ENCODE measurements around the gene CD226. TPM values are rescaled to one million over a fixed set of nuclear protein-coding genes. Genes with fewer than 3 reads are reported as not detected.

Gene CD226
- total RNA-seq, 1 donor from 2014 or later, result not detected

DNA sequence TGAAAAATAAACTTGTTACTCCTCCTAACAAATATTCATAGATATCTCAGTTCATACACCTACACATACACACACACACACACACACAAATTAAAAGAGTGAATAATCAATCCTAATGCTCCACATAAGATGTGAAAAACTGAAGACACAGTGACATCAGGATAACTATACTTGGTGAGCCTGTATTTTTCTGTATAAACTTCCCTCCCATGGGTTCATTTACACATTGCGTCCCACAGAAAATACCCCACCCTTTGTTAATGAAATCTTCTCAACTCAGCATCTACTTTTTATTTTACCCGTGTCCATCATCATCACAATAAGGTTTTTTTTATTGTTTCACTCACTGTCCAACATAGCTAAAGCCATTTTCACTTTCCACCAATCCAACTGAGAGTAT, 60.4 kb downstream of the CD226 start:
- Histone ChIP-seq H3K27ac (no peak overlapping the region), H3K4me1 (no peaks in the 10 kb centered on the region), H3K27me3 (no peaks in the 10 kb centered on the region), H3K9me3 (ENCODE audit: low read depth) (no peaks in the 10 kb centered on the region), H2AFZ (replicated peaks) (no peak overlapping the region), H3K4me3 (no peak overlapping the region), H3K9ac (no peak overlapping the region), H3K36me3 (no peaks in the 10 kb centered on the region), H3K79me2 (ENCODE audit: low read depth) (no peaks in the 10 kb centered on the region), H3K4me2 (no peak overlapping the region), H3F3A (ENCODE audit: low read depth) (no peaks in the 10 kb centered on the region), H4K20me1 (ENCODE audit: low read depth) (no peaks in the 10 kb centered on the region)
- Mint-ChIP-seq H3K4me3 (no peak overlapping the region), H3K4me1 (peaks cover 5% of the 10 kb centered on the region), H3K9me3 (peaks cover 5% of the 10 kb centered on the region), H3K27me3 (ENCODE audit: insufficient read depth, low read depth) (no peaks in the 10 kb centered on the region), H3K36me3 (no peaks in the 10 kb centered on the region), H3K27ac (no peak overlapping the region)
- no peak for TF ChIP-seq CTCF (IDR thresholded peaks at IDR 0.05)
- TF ChIP-seq EZH2phosphoT487 (IDR thresholded peaks at IDR 0.05), result no peak
- no peak for TF ChIP-seq EZH2 (IDR thresholded peaks at IDR 0.05)
- DNase-seq (ENCODE audit: low spot score), result no peak

DNA sequence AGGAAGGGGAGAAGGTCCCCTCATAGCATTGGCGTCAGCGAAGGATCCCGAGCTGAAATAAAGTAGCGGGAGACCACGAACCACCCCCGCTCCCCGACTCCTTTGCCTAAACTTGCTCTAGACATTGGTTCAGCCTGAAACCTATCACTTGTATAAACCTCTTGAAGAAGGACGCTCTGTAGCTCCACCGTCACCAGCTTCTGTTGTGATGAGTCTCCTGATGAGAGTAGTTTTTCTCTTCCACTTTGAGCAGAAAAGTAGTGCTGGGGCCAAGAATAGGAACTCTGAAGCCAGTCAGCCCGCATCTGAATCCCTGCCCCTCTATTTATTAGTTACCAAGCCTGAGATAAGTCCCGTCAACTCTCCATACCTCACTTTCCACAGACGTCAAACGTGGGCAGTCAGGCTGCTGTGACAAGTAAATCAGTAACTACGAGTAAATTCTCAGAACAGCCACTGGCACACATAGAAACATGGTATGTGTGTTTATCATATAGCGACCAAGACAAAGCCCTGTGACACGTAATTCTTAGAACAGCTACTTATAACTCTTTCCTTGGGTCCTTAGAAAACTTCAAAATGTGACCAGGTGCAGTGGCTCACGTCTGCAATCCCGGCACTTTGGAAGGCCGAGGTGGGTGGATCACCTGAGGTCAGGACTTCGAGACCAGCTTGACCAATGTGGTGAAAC, 61.7 kb downstream of the CD226 start:
- TF ChIP-seq CTCF (IDR thresholded peaks at IDR 0.05) (no peak), EZH2phosphoT487 (IDR thresholded peaks at IDR 0.05) (no peak), EZH2 (IDR thresholded peaks at IDR 0.05) (no peak)
- Histone ChIP-seq H3K36me3 (no peaks in the 10 kb centered on the region), H2AFZ (replicated peaks) (no peak overlapping the region), H3K4me1 (no peaks in the 10 kb centered on the region), H3K4me2 (no peak overlapping the region), H3K79me2 (ENCODE audit: low read depth) (no peaks in the 10 kb centered on the region), H3K9ac (no peak overlapping the region), H3K27ac (no peak overlapping the region), H3K27me3 (no peaks in the 10 kb centered on the region), H3K4me3 (no peak overlapping the region), H3F3A (ENCODE audit: low read depth) (no peaks in the 10 kb centered on the region), H4K20me1 (ENCODE audit: low read depth) (no peaks in the 10 kb centered on the region), H3K9me3 (ENCODE audit: low read depth) (no peaks in the 10 kb centered on the region)
- Mint-ChIP-seq H3K4me1 (peaks cover 5% of the 10 kb centered on the region), H3K36me3 (no peaks in the 10 kb centered on the region), H3K27me3 (ENCODE audit: insufficient read depth, low read depth) (no peaks in the 10 kb centered on the region), H3K9me3 (peaks cover 2% of the 10 kb centered on the region), H3K27ac (no peak overlapping the region), H3K4me3 (no peak overlapping the region)
- DNase-seq (ENCODE audit: low spot score), result no peak

- H3K36me3 ChIP-seq, result no peaks in the 10 kb centered on the region
- TF ChIP-seq EZH2phosphoT487 (IDR thresholded peaks at IDR 0.05), result no peak
- TF ChIP-seq CTCF (IDR thresholded peaks at IDR 0.05), result no peak
- TF ChIP-seq EZH2 (IDR thresholded peaks at IDR 0.05), result no peak
- H2AFZ ChIP-seq (replicated peaks), result no peak overlapping the region
- H3K27ac ChIP-seq, result no peak overlapping the region
- H3K79me2 ChIP-seq (ENCODE audit: low read depth), result no peaks in the 10 kb centered on the region
- DNase-seq (ENCODE audit: low spot score), result no peak
- H3K27me3 ChIP-seq, result no peaks in the 10 kb centered on the region
- H4K20me1 ChIP-seq (ENCODE audit: low read depth), result no peaks in the 10 kb centered on the region
- Mint-ChIP-seq H3K4me1 (peaks cover 5% of the 10 kb centered on the region), H3K9me3 (no peaks in the 10 kb centered on the region), H3K27ac (no peak overlapping the region), H3K36me3 (no peaks in the 10 kb centered on the region), H3K4me3 (no peak overlapping the region), H3K27me3 (ENCODE audit: insufficient read depth, low read depth) (no peaks in the 10 kb centered on the region)
- no peaks in the 10 kb centered on the region for H3F3A ChIP-seq (ENCODE audit: low read depth)
- no peaks in the 10 kb centered on the region for H3K4me1 ChIP-seq
- no peak overlapping the region for H3K4me3 ChIP-seq
- no peak overlapping the region for H3K4me2 ChIP-seq
- no peaks in the 10 kb centered on the region for H3K9me3 ChIP-seq (ENCODE audit: low read depth)
- no peak overlapping the region for H3K9ac ChIP-seq
Measured at GRCh38 chr18:69885355-69885754, 62.3 kb downstream of the CD226 start.
